Mucosa of descending colon (tissue), 3 donors: ENCODE results near the gene ARHGAP22. TPM values are rescaled to one million over a fixed set of nuclear protein-coding genes. Genes with fewer than 3 reads are reported as not detected.

Experiments used
- ATAC-seq: fragments of 200-7000 bp; cut with Tn5 transposase; one replicate; pipeline ENCODE4 v1.9.1; 2020; ENCODE audit warnings: mild to moderate bottlenecking, moderate library complexity
- DNase-seq, 3 donors: peaks; one replicate each; pipeline ENCODE4 v3.0.0-alpha.2; 2020
- H3K36me3 ChIP-seq: fragments of 200-600 bp; one replicate; pipeline ENCODE4 v1.8.0; 2021; ENCODE audit warnings: low read depth, mild to moderate bottlenecking
- H3K4me1 ChIP-seq: fragments of 200-600 bp; one replicate; pipeline ENCODE4 v1.8.0; 2021; ENCODE audit warnings: low read depth, mild to moderate bottlenecking
- H3K4me3 ChIP-seq: fragments of 200-600 bp; one replicate; pipeline ENCODE4 v1.8.0; 2021; ENCODE audit warnings: mild to moderate bottlenecking
- H3K9me3 ChIP-seq: fragments of 200-600 bp; one replicate; pipeline ENCODE4 v1.8.0; 2021; ENCODE audit warnings: mild to moderate bottlenecking
- intact Hi-C, 2 donors: fragments of 100-400 bp; cut with DNase I in 1 of 2; cut with micrococcal nuclease in 1 of 2; formaldehyde crosslinking; loops; one replicate each; pipeline versions ENCODE4 v1.11.0 to v1.11.1; 2022; cut with DNase I, micrococcal nuclease
- total RNA-seq, 3 donors: library from RNA; stranded (reverse); fragmentation: NEBNext Ultra II Directional in 2 of 3; extraction: Animal tissue kit (Norgen Biotek cat#: 25700) in 2 of 3; gene quantifications; one replicate each; pipeline versions ENCODE4 v1.2.1 to v1.2.4, GENCODE V29; 2021 to 2023
- TF ChIP-seq, protein P1 (sequence below): fragments of 200-600 bp; IDR thresholded peaks from one replicate; pipeline ENCODE4 v1.8.0; 2022; ENCODE audit warnings: antibody characterized with exemption, mild to moderate bottlenecking
- donor health status: DM: no; HTN: no; CAD: no; lungs with moderate emphysema.
- donor health status: DM: no; HTN: no; CAD: no.
- donor health status: DM: no; HTN: yes; CAD: no.

Gene ARHGAP22
- total RNA-seq, 3 donors from 2014 or later, result 0.93 to 5.9 (median 1.3) TPM

DNA sequence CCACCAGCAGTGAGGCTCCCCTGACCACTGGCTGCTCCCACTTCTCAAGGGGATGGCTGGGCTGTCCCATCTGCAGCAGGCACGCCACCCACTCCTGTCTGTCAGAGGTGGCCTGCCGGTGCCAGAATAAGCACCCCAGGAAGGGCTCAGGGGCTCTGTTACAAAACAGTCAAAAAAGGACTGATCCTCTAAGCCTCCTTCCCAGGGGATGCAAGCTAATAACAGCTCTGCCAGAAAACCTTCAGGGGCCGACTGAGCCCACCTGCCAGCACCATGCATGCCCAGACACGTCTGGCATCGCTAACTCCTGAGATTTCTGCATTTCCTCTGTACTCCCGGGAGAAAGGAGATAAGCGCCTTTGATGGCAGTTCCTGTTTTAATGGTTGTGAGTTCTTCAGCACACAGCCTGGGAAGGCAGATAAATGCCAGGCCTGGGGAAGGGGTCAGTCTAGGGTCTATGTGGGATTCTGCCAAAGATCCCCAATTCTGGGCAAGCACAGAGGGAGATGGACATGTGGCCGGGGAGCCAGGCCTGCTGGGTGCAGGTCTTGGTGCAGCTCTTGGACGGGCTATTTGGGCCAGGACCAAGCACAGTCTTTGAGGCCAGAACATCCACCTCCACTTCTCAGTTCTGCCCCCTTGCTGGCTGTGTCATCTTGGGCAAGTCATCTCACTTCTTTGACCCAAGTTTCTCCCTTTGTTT lies 128.4 kb downstream of the ARHGAP22 start:
- DNase-seq (no peak), ATAC-seq (no peak)
- TF ChIP-seq, protein P1, sequence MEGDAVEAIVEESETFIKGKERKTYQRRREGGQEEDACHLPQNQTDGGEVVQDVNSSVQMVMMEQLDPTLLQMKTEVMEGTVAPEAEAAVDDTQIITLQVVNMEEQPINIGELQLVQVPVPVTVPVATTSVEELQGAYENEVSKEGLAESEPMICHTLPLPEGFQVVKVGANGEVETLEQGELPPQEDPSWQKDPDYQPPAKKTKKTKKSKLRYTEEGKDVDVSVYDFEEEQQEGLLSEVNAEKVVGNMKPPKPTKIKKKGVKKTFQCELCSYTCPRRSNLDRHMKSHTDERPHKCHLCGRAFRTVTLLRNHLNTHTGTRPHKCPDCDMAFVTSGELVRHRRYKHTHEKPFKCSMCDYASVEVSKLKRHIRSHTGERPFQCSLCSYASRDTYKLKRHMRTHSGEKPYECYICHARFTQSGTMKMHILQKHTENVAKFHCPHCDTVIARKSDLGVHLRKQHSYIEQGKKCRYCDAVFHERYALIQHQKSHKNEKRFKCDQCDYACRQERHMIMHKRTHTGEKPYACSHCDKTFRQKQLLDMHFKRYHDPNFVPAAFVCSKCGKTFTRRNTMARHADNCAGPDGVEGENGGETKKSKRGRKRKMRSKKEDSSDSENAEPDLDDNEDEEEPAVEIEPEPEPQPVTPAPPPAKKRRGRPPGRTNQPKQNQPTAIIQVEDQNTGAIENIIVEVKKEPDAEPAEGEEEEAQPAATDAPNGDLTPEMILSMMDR, result no peak
- intact Hi-C loops, result no loop called here
- Histone ChIP-seq H3K4me3 (no peak overlapping the region), H3K36me3 (no peaks in the 10 kb centered on the region), H3K9me3 (no peaks in the 10 kb centered on the region), H3K4me1 (no peaks in the 10 kb centered on the region)

GRCh38 chr10:48475943-48476278 lies 129.0 kb downstream of the ARHGAP22 start:
- intact Hi-C loops, result no loop called here
- DNase-seq (no peak), ATAC-seq (no peak)
- Histone ChIP-seq H3K4me3 (no peak overlapping the region), H3K4me1 (no peaks in the 10 kb centered on the region), H3K36me3 (no peaks in the 10 kb centered on the region), H3K9me3 (no peaks in the 10 kb centered on the region)
- TF ChIP-seq, protein P1, result no peak

DNA sequence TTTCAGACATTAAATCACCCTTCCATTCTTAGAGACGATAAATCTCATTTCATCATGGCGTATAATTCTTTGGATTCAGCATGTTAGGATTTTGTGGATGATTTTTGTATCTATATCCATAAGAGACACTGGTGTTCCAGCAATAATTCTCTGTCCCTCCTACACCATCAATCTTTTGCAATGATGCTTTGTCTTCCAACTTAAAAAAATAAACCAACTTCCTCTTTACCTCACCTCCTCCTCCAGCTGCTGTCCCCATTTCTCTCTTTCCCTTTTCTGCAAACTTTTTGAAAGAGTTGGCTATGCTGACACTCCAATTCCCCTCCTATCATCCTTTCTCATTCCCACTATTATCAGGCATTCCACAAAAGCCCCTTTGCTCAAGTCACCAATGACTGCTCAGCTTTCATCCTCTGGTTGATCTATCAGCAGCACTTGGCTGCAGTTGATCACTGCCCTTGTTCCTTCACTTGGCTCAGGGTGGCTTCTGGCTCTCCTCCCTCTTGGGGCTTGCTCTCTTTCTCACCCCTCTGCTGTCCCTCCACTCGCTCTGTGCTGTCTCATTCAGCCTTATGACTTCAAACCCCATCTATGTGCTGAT lies 130.0 kb downstream of the ARHGAP22 start:
- ATAC-seq (no peak), DNase-seq (no peak)
- intact Hi-C loops, result no loop called here
- Histone ChIP-seq H3K9me3 (no peaks in the 10 kb centered on the region), H3K4me3 (no peak overlapping the region), H3K36me3 (no peaks in the 10 kb centered on the region), H3K4me1 (no peaks in the 10 kb centered on the region)
- TF ChIP-seq, protein P1, result no peak

- Histone ChIP-seq H3K4me1 (no peaks in the 10 kb centered on the region), H3K36me3 (no peaks in the 10 kb centered on the region), H3K4me3 (no peak overlapping the region), H3K9me3 (no peaks in the 10 kb centered on the region)
- no peak for ATAC-seq
- intact Hi-C loops, result no loop called here
- no peak for DNase-seq
- TF ChIP-seq, protein P1, result no peak
Observed at GRCh38 chr10:48473704-48474103, 131.2 kb downstream of the ARHGAP22 start.

GRCh38 chr10:48472501-48473069 lies 132.3 kb downstream of the ARHGAP22 start:
- ATAC-seq, result no peak
- TF ChIP-seq, protein P1, result no peak
- Histone ChIP-seq H3K4me3 (no peak overlapping the region), H3K4me1 (no peaks in the 10 kb centered on the region), H3K9me3 (no peaks in the 10 kb centered on the region), H3K36me3 (no peaks in the 10 kb centered on the region)
- intact Hi-C loops, result no loop called here
- no peak for DNase-seq
